Measurements from ENCODE around the gene BABAM2. TPM values are rescaled to one million over a fixed set of nuclear protein-coding genes. Genes with fewer than 3 reads are reported as not detected.

The BABAM2 gene
- total RNA-seq, 6 experiments from 2014 or later = 17.1 to 39.4 (median 25.5) TPM

- H3K27ac ChIP-seq = no peak overlapping the region
- ATAC-seq = no peak
- H3K4me1 ChIP-seq = no peaks in the 10 kb centered on the region
- no peak for DNase-seq
- no peaks in the 10 kb centered on the region for H3K27me3 ChIP-seq
- no peaks in the 10 kb centered on the region for H3K36me3 ChIP-seq
- intact Hi-C loops (cut with DNase I) = no loop called here
- WGBS (ENCODE audit: insufficient coverage, low coverage, low lambda C conversion rate, missing lambda C conversion rate) = 93% methylated on average over 5 of the region's 5 CpGs
- TF ChIP-seq, protein P1, sequence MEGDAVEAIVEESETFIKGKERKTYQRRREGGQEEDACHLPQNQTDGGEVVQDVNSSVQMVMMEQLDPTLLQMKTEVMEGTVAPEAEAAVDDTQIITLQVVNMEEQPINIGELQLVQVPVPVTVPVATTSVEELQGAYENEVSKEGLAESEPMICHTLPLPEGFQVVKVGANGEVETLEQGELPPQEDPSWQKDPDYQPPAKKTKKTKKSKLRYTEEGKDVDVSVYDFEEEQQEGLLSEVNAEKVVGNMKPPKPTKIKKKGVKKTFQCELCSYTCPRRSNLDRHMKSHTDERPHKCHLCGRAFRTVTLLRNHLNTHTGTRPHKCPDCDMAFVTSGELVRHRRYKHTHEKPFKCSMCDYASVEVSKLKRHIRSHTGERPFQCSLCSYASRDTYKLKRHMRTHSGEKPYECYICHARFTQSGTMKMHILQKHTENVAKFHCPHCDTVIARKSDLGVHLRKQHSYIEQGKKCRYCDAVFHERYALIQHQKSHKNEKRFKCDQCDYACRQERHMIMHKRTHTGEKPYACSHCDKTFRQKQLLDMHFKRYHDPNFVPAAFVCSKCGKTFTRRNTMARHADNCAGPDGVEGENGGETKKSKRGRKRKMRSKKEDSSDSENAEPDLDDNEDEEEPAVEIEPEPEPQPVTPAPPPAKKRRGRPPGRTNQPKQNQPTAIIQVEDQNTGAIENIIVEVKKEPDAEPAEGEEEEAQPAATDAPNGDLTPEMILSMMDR (IDR thresholded peaks at IDR 0.05) = no peak
- TF ChIP-seq POLR2A (IDR thresholded peaks at IDR 0.05) = no peak
- H3K9me3 ChIP-seq = no peaks in the 10 kb centered on the region
- H3K4me3 ChIP-seq = no peak overlapping the region
Observed at GRCh38 chr2:28068527-28068926, 178.0 kb downstream of the BABAM2 start.

GRCh38 chr2:28071221-28071620 is 180.7 kb downstream of the BABAM2 start:
- 51% methylated on average over 5 of the region's 5 CpGs for WGBS (ENCODE audit: insufficient coverage, low coverage, low lambda C conversion rate, missing lambda C conversion rate)
- no peaks in the 10 kb centered on the region for H3K4me1 ChIP-seq
- H3K4me3 ChIP-seq = no peak overlapping the region
- intact Hi-C loops (cut with DNase I) = no loop called here
- H3K27me3 ChIP-seq = no peaks in the 10 kb centered on the region
- no peak for DNase-seq
- TF ChIP-seq, protein P1 (IDR thresholded peaks at IDR 0.05) = no peak
- no peak for TF ChIP-seq POLR2A (IDR thresholded peaks at IDR 0.05)
- no peaks in the 10 kb centered on the region for H3K9me3 ChIP-seq
- H3K36me3 ChIP-seq = no peaks in the 10 kb centered on the region
- no peak for ATAC-seq
- H3K27ac ChIP-seq = no peak overlapping the region

DNA sequence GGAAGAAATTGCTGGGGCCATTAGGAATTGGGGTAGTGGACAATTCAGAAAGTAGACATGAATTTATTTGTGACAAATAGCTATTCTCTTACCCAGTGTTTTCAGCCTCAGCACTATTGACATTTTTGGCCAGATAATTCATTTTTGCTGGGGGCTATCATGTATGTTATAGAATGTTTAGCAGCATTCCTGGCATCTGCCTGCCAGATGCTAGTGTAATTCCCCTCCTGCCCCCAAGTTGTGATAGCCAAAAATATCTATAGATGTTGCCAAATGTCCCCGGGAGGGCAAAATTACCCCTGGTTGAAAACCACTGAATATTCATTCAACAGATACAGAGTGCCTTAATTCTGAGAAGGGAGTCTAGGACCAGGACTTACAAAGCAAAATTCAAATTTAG is 183.6 kb downstream of the BABAM2 start:
- H3K36me3 ChIP-seq = no peaks in the 10 kb centered on the region
- intact Hi-C loops (cut with DNase I) = no loop called here
- 88% methylated on average over 1 of the region's 1 CpG for WGBS (ENCODE audit: insufficient coverage, low coverage, low lambda C conversion rate, missing lambda C conversion rate)
- no peak overlapping the region for H3K27ac ChIP-seq
- TF ChIP-seq POLR2A (IDR thresholded peaks at IDR 0.05) = no peak
- TF ChIP-seq, protein P1 (IDR thresholded peaks at IDR 0.05) = no peak
- no peaks in the 10 kb centered on the region for H3K9me3 ChIP-seq
- DNase-seq = no peak
- no peak overlapping the region for H3K4me3 ChIP-seq
- ATAC-seq = no peak
- no peaks in the 10 kb centered on the region for H3K27me3 ChIP-seq
- H3K4me1 ChIP-seq = no peaks in the 10 kb centered on the region

GRCh38 chr2:28080911-28081310 is 190.4 kb downstream of the BABAM2 start:
- no peaks in the 10 kb centered on the region for H3K36me3 ChIP-seq
- H3K27ac ChIP-seq = no peak overlapping the region
- no peak for DNase-seq
- H3K4me1 ChIP-seq = no peaks in the 10 kb centered on the region
- 52% methylated on average over 2 of the region's 5 CpGs for WGBS (ENCODE audit: insufficient coverage, low coverage, low lambda C conversion rate, missing lambda C conversion rate)
- H3K9me3 ChIP-seq = no peaks in the 10 kb centered on the region
- H3K4me3 ChIP-seq = no peak overlapping the region
- intact Hi-C loops (cut with DNase I) = no loop called here
- no peak for TF ChIP-seq POLR2A (IDR thresholded peaks at IDR 0.05)
- TF ChIP-seq, protein P1 (IDR thresholded peaks at IDR 0.05) = no peak
- peak in 2 of 4 donors; percentile 58 to 64 for ATAC-seq
- no peaks in the 10 kb centered on the region for H3K27me3 ChIP-seq

GRCh38 chr2:28082131-28082530 is 191.6 kb downstream of the BABAM2 start:
- H3K36me3 ChIP-seq = no peaks in the 10 kb centered on the region
- no peak for ATAC-seq
- no peaks in the 10 kb centered on the region for H3K9me3 ChIP-seq
- H3K27me3 ChIP-seq = no peaks in the 10 kb centered on the region
- no peak for DNase-seq
- H3K4me3 ChIP-seq = no peak overlapping the region
- TF ChIP-seq POLR2A (IDR thresholded peaks at IDR 0.05) = no peak
- TF ChIP-seq, protein P1 (IDR thresholded peaks at IDR 0.05) = no peak
- no peak overlapping the region for H3K27ac ChIP-seq
- intact Hi-C loops (cut with DNase I) = no loop called here
- no peaks in the 10 kb centered on the region for H3K4me1 ChIP-seq
- WGBS (ENCODE audit: insufficient coverage, low coverage, low lambda C conversion rate, missing lambda C conversion rate) = 100% methylated on average over 2 of the region's 2 CpGs

Data from right lobe of liver (tissue), 6 donors.